Fibroblast of villous mesenchyme (primary cell): Measurements from ENCODE around the gene MCF2L2. TPM values are rescaled to one million over a fixed set of nuclear protein-coding genes. Genes with fewer than 3 reads are reported as not detected.
"Not testable (repeated sequence)": the region's sequence is repeated elsewhere in the genome, so short reads cannot be mapped to it uniquely, and the experiment has no call there.

ENCODE experiments used
- DNase-seq: peaks from one replicate; pipeline ENCODE4 v3.0.0-alpha.2; 2010; ENCODE audit warnings: low read depth
- H3K4me3 ChIP-seq: 2 replicates; pipeline ENCODE4 v1.5.1; 2011; ENCODE audit warnings: low read depth, mild to moderate bottlenecking, low read length
- CTCF ChIP-seq: IDR thresholded peaks from 2 replicates; pipeline ENCODE4 v1.5.1; 2012; ENCODE audit warnings: low read depth, mild to moderate bottlenecking, low read length; ENCODE audit not compliant: insufficient read depth
- total RNA-seq: library from RNA; depleted of rRNA; stranded (reverse); fragments of >200 nt; gene quantifications from 2 replicates; pipeline ENCODE4 v1.2.3, GENCODE V29; 2012

Gene MCF2L2
- total RNA-seq, 1 donor: 0.43 TPM

- no peak for DNase-seq
- no peak overlapping the region for H3K4me3 ChIP-seq
- TF ChIP-seq CTCF: no peak
Observed at GRCh38 chr3:183466575-183466974, 38.2 kb upstream of the MCF2L2 start.

GRCh38 chr3:183465710-183466109, 37.3 kb upstream of the MCF2L2 start:
- H3K4me3 ChIP-seq, DNase-seq: not testable (repeated sequence)

DNA sequence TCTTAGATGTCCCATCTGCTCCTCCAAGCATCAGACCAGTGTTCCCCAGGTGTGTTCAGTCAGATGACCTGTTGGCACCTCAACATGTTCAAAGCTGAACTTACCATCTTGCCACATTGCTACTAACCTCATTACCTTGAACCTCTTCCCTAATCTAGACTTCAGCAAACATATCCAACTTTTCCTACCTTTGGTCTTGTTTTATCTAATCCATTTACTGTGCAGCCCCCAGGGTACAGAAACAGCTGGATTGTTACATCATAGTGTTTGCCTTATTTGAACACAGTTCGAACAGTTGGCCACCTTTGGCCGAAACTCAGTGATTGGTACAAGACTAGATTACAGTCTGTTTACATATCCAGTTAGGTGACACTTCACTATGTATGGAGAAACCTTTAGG, 36.1 kb upstream of the MCF2L2 start:
- DNase-seq: no peak
- H3K4me3 ChIP-seq: no peak overlapping the region
- TF ChIP-seq CTCF: no peak

DNA sequence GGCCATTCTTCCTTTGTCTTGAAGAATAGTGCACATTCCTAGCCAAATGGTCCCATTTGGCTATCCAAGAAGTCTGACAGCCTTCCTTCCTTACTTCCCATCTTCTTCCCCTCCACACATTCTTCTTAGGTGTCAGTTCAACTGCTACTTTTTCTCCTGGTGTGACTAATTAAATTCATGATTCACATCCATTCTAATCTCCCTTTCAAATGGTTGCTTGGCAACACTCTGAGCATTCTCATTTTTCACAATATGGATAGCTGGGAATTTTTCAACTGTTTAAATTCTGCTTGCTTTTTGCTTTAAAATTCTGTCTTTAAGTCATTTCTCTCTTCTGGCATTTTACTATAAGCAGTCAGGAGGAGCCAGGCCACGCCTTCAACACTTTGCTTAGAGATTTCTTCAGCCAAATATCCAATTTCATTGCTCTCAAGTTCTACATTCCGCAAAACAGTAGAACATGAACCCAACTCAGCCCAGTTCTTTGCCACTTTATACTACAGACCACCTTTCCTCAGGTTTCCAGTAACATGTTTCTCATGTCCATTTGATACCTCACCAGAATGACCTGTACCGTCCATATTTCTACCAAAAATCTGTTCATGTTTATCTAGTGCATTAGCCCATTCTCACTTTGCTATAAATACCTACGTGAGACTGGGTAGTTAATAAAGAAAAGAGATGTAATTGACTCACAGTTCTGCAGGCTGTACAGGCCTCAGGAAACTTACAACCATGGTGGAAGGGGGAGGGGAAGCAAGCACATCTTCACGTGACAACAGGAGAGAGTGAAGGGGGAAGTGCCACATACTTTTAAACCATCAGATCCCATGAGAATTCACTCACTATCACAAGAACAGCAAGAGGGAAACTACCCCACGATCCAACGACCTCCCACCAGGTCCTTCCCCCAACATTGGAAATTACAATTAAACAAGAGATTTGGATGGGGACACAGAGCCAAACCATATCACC, 31.9 kb upstream of the MCF2L2 start:
- DNase-seq: no peak
- no peak for TF ChIP-seq CTCF
- H3K4me3 ChIP-seq: no peak overlapping the region

GRCh38 chr3:183455089-183455488, 26.7 kb upstream of the MCF2L2 start:
- H3K4me3 ChIP-seq: no peak overlapping the region
- DNase-seq: no peak
- TF ChIP-seq CTCF: no peak

DNA sequence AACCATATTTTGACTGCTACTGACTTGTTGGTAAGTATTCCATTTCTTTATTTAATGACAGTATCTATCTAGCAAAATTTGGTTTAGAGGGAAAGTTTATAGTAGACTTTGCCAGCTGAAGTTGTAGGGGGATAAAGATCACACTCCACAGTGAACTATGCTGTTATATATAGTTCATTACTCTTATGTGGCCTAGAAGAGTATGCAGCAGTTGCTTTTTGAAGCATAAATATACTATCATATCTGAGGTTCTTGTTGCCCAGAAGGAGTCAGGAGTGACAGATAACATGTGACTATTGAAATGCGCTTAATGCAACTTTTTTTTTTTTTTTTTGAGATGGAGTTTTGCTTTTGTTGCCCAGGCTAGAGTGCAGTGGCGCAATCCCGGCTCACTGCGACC, 25.6 kb upstream of the MCF2L2 start:
- no peak overlapping the region for H3K4me3 ChIP-seq
- DNase-seq: no peak
- no peak for TF ChIP-seq CTCF

DNA sequence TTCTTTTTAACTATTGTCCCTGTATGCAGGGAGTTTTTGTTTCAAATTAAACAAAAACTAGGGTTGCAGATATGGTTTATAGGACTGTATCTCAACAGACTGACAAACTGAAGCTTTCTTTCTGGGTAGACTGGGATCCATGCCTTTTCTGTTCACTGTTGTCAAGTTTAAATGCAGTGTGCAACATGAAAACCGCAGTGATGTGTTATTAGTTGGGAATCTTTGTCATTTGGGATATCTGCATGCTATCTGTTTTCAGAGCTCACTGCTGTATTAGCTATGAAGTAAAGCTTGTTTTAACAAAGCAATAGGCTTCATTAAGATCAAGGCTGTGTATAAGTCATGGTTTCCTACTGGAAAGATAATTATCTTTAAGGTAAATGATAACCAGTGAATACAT, 21.4 kb upstream of the MCF2L2 start:
- TF ChIP-seq CTCF: no peak
- H3K4me3 ChIP-seq: peak overlapping the region; percentile 1
- DNase-seq: no peak
